Breast epithelium (tissue), 4 donors: ENCODE results near the gene NPB. TPM values are rescaled to one million over a fixed set of nuclear protein-coding genes. Genes with fewer than 3 reads are reported as not detected.

Source experiments
- DNase-seq, 2 donors: peaks; one replicate each; pipeline ENCODE4 v3.0.0-alpha.2; 2019; ENCODE audit warnings: low spot score in 2 of 2
- H3K27ac ChIP-seq, 2 donors: fragments of 200-600 bp; sonication (generic) in 1 of 2; one replicate each; pipeline ENCODE4 v1.5.1; 2016 to 2019; ENCODE audit warnings: mild to moderate bottlenecking in 1 of 2
- H3K27me3 ChIP-seq, 2 donors: fragments of 200-600 bp; sonication (generic) in 1 of 2; one replicate each; pipeline versions ENCODE4 v1.5.1 to v1.6.0; 2017 to 2019; ENCODE audit warnings: control low read depth in 1 of 2, mild to moderate bottlenecking in 1 of 2
- H3K36me3 ChIP-seq: fragments of 200-600 bp; one replicate; pipeline ENCODE4 v1.5.1; 2019
- H3K4me1 ChIP-seq, 2 donors: fragments of 200-600 bp; sonication (generic); one replicate each; pipeline ENCODE4 v1.5.1; 2016 to 2019; ENCODE audit warnings: control low read depth in 1 of 2
- H3K4me3 ChIP-seq, 3 donors: fragments of 200-600 bp; sonication (generic); 1 replicate in 2 of 3; 2 replicates in 1 of 3; pipeline ENCODE4 v1.5.1; 2016 to 2019; ENCODE audit warnings: mild to moderate bottlenecking in 3 of 3, moderate library complexity in 2 of 3
- H3K9me3 ChIP-seq, 2 donors: fragments of 200-600 bp; sonication (generic) in 1 of 2; one replicate each; pipeline ENCODE4 v1.5.1; 2016 to 2019; ENCODE audit warnings: control low read depth in 1 of 2
- POLR2A ChIP-seq: fragments of 450-650 bp; IDR thresholded peaks from one replicate; pipeline ENCODE4 v1.6.1; 2016; ENCODE audit warnings: antibody characterized with exemption, mild to moderate bottlenecking, moderate library complexity
- POLR2AphosphoS5 ChIP-seq, 3 donors: sonication (generic); formaldehyde crosslinking; IDR thresholded peaks; one replicate each; pipeline ENCODE4 v1.6.1; 2017; ENCODE audit warnings: antibody characterized with exemption in 3 of 3
- intact Hi-C: fragments of 100-400 bp; cut with DNase I; formaldehyde crosslinking; loops from one replicate; pipeline ENCODE4 v1.15.1; 2023; ENCODE audit warnings: low total_unique reads
- total RNA-seq, 3 donors: library from RNA; depleted of rRNA; stranded (reverse); fragments of >200 nt; gene quantifications; one replicate each; pipeline ENCODE4 v1.1.0, GENCODE V29; 2016
- TF ChIP-seq, protein P1 (sequence below), 3 donors: fragments of 450-650 bp; IDR thresholded peaks; one replicate each; pipeline ENCODE4 v1.5.1; 2016 to 2017; ENCODE audit warnings: antibody characterized with exemption in 3 of 3, mild to moderate bottlenecking in 3 of 3, moderate library complexity in 3 of 3

Gene NPB
- total RNA-seq: 1 to 10 TPM in 1 of 3 donors, not detected in 2; 2.0 TPM

DNA sequence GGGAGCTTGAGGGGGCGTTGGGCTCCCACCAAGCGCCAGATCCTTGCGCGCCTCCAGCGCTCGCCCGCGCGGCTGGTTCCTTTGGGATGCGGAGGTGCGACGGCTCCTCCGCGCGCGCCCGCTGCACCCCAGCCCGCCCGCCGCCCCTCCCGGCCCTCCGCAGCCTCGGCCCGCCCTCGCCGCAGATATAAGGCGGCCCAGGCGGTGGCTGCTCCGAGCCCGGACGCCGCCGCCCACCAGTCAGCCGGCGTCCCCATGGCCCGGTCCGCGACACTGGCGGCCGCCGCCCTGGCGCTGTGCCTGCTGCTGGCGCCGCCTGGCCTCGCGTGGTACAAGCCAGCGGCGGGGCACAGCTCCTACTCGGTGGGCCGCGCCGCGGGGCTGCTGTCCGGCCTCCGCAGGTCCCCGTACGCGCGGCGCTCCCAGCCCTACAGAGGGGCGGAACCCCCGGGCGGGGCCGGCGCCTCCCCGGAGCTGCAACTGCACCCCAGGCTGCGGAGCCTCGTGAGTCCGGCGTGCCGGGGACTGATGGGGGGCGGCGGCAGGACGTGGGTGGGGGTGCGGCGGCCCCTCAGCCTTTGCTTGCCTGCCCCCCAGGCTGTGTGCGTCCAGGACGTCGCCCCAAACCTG is at the start of gene NPB:
TSS of gene NPB (plus strand) at position 216 of the 630 bp plus-strand sequence. CDS start at position 256, 40 bp downstream.
- H3K36me3 ChIP-seq: no peaks in the 10 kb centered on the region
- no peak for DNase-seq

DNA sequence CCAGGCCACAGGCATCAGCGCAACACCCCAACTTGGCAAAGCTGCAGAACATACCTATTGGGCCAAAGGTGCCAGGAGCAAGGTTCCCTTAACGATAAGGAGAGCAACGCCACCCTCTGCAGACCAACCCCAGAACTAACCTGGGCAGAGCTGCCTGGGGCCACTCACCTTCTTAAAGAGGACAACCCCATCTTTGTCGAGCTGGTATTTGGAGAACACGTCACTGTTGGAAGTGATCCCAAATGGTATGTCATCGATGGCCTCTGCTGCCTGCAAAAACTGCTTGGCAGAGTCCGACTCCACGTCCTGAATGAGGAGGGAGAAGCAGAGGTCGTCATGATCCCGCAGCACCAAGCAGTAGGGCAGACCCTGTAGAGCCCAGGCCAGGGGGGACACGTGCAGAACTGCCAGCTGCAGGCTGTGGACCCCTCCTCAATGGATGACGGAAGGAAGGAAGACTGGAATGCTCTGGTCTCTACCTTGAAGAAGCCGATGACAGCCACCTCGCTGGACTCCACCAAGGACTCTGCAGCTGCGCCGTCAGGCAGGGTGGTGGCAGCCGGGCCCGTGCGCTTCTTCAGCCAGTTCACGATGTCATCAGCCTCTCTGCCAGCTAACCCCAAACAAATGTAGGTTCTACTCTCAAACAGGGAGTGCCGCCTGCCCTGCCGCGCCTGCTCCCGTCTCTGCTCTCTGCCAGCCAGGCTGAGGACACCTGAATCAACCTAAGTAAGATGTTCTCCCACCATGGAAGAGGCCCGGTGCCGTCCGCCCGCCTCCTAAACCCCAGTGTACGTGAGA is 46.9 kb upstream of the NPB start:
- no peaks in the 10 kb centered on the region for H3K36me3 ChIP-seq
- TF ChIP-seq, protein P1, sequence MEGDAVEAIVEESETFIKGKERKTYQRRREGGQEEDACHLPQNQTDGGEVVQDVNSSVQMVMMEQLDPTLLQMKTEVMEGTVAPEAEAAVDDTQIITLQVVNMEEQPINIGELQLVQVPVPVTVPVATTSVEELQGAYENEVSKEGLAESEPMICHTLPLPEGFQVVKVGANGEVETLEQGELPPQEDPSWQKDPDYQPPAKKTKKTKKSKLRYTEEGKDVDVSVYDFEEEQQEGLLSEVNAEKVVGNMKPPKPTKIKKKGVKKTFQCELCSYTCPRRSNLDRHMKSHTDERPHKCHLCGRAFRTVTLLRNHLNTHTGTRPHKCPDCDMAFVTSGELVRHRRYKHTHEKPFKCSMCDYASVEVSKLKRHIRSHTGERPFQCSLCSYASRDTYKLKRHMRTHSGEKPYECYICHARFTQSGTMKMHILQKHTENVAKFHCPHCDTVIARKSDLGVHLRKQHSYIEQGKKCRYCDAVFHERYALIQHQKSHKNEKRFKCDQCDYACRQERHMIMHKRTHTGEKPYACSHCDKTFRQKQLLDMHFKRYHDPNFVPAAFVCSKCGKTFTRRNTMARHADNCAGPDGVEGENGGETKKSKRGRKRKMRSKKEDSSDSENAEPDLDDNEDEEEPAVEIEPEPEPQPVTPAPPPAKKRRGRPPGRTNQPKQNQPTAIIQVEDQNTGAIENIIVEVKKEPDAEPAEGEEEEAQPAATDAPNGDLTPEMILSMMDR (IDR thresholded peaks at IDR 0.05): peak in 1 of 3 donors; percentile 52
- TF ChIP-seq POLR2AphosphoS5 (IDR thresholded peaks at IDR 0.05) (peak in 1 of 3 donors; percentile 35), POLR2A (no peak)
- H3K27me3 ChIP-seq: no peaks in the 10 kb centered on the region
- no peak overlapping the region for H3K4me3 ChIP-seq
- peaks cover 10 to 15% of the 10 kb centered on the region in 2 donors for H3K4me1 ChIP-seq
- H3K9me3 ChIP-seq: no peaks in the 10 kb centered on the region
- peak in 1 of 2 donors; percentile 90 for DNase-seq
- intact Hi-C loops: no loop called here
- peak overlapping the region; percentile 33 to 58 for H3K27ac ChIP-seq

More for the DNA sequence above, at the start of gene NPB:
- intact Hi-C loops: no loop called here
- H3K27ac ChIP-seq: no peak within 1 kb of the TSS
- H3K27me3 ChIP-seq: no peaks in the 10 kb centered on the region
- H3K4me1 ChIP-seq: no peaks in the 10 kb centered on the region
- no peaks in the 10 kb centered on the region for H3K9me3 ChIP-seq
- H3K4me3 ChIP-seq: peak within 1 kb of the TSS; percentile 23 to 70 (median 49)
- TF ChIP-seq POLR2AphosphoS5 (IDR thresholded peaks at IDR 0.05): no peak
- no peak for TF ChIP-seq POLR2A
- TF ChIP-seq, protein P1 (IDR thresholded peaks at IDR 0.05): no peak

DNA sequence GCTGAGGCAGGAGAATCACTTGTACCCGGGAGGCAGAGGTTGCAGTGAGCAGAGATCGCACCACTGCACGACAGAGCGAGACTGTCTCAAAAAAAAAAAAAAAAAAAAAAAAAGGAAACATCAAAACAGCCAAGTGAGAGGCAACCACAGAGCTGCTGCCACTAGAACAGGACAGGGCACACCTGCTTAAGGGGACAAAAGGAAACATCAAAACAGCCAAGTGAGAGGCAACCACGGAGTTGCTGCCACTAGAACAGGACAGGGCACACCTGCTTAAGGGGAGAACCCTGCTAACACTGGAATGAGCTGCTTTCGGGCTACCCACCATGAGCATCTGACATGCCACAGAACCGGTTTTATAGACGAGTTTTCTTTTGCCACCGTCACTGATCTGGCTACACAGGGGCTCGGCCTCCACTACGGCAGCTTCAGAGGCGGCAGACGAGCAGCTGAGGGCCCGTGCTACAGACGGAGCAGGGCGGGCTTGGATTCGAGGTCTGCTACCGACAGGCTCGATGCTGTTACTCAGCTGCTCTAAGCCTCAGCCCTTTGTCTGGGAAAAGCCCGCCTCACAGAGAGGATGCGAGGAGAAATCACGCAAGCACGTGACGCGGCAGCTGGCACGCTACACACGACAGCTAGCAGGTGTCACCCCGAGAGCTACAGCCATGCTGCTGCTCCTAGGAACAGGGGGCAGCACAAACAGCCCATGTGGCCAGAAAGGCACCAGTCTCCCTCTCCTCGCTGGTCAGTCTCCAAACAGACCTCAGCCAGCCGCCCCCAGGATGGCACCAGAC is 43.7 kb upstream of the NPB start:
- no peaks in the 10 kb centered on the region for H3K27me3 ChIP-seq
- peak overlapping the region; percentile 93 to 100 (median 96) for H3K4me3 ChIP-seq
- no peaks in the 10 kb centered on the region for H3K9me3 ChIP-seq
- DNase-seq: no peak
- H3K4me1 ChIP-seq: peaks cover 10 to 15% of the 10 kb centered on the region in 2 donors
- TF ChIP-seq POLR2AphosphoS5 (IDR thresholded peaks at IDR 0.05) (no peak), POLR2A (no peak)
- TF ChIP-seq, protein P1 (IDR thresholded peaks at IDR 0.05): no peak
- peak overlapping the region; percentile 96 to 98 for H3K27ac ChIP-seq
- H3K36me3 ChIP-seq: no peaks in the 10 kb centered on the region
- intact Hi-C loops: no loop called here

DNA sequence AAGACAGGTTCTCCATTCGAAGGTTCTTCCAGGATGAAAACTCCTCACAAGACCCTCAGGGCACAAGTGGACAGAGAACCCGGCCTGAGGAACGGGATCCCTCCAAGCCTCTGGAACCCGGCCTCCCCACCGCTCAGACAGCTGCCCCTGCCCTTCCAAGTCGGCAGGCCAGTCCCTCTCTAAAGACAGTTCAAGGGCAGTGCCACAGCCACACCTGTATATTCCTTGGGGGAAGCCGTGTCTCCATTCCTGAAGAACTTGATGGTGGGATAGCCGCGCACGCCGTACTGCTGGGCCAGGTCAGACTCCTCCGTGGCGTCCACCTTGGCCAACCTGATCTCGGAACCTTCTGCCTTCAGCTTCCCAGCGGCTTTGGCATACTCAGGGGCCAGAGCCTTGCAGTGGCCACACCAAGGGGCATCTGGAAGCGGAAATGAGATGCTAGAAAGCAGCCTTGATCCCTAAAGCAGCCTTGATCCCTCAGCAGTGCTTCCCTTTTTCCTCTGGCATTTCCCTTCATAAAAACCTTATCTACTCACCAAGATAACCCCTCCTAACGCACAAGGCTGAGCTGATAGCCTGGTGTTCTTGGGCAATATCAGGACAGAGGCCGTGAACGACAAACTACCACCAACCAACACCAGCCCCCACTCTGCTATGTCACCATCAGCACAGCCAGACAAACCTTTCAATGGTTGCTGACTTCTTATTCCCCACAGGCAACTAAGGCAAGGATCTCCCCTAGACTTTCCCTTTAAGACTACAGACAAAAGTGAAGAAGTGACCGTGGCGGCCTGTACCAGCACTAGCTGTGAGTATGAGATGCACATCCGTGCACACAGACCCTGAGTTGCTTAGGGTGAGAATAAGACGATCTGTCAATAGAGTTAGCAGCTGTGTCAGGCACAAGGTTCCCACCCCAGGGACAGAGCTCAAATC is 42.8 kb upstream of the NPB start:
- peak overlapping the region; percentile 96 to 98 for H3K27ac ChIP-seq
- no peak for DNase-seq
- intact Hi-C loops: no loop called here
- H3K9me3 ChIP-seq: no peaks in the 10 kb centered on the region
- H3K4me3 ChIP-seq: peak overlapping the region; percentile 93 to 100 (median 96)
- no peaks in the 10 kb centered on the region for H3K36me3 ChIP-seq
- TF ChIP-seq, protein P1 (IDR thresholded peaks at IDR 0.05): no peak
- TF ChIP-seq POLR2AphosphoS5 (IDR thresholded peaks at IDR 0.05) (no peak), POLR2A (no peak)
- peaks cover 10 to 15% of the 10 kb centered on the region in 2 donors for H3K4me1 ChIP-seq
- H3K27me3 ChIP-seq: no peaks in the 10 kb centered on the region
